Fibroblast of villous mesenchyme (primary cell): ENCODE results near the gene ZFAND4. TPM values are rescaled to one million over a fixed set of nuclear protein-coding genes. Genes with fewer than 3 reads are reported as not detected.
"Not testable (repeated sequence)": the region's sequence is repeated elsewhere in the genome, so short reads cannot be mapped to it uniquely, and the experiment has no call there.

Experiments
- DNase-seq: peaks from one replicate; pipeline ENCODE4 v3.0.0-alpha.2; 2010; ENCODE audit warnings: low read depth
- H3K4me3 ChIP-seq: 2 replicates; pipeline ENCODE4 v1.5.1; 2011; ENCODE audit warnings: low read depth, mild to moderate bottlenecking, low read length
- total RNA-seq: library from RNA; depleted of rRNA; stranded (reverse); fragments of >200 nt; gene quantifications from 2 replicates; pipeline ENCODE4 v1.2.3, GENCODE V29; 2012
- TF ChIP-seq, protein P1 (sequence below): IDR thresholded peaks from 2 replicates; pipeline ENCODE4 v1.5.1; 2012; ENCODE audit warnings: low read depth, mild to moderate bottlenecking, low read length; ENCODE audit not compliant: insufficient read depth

The ZFAND4 gene
- 5.5 and 7.3 TPM in 2 replicates for total RNA-seq

- TF ChIP-seq, protein P1, sequence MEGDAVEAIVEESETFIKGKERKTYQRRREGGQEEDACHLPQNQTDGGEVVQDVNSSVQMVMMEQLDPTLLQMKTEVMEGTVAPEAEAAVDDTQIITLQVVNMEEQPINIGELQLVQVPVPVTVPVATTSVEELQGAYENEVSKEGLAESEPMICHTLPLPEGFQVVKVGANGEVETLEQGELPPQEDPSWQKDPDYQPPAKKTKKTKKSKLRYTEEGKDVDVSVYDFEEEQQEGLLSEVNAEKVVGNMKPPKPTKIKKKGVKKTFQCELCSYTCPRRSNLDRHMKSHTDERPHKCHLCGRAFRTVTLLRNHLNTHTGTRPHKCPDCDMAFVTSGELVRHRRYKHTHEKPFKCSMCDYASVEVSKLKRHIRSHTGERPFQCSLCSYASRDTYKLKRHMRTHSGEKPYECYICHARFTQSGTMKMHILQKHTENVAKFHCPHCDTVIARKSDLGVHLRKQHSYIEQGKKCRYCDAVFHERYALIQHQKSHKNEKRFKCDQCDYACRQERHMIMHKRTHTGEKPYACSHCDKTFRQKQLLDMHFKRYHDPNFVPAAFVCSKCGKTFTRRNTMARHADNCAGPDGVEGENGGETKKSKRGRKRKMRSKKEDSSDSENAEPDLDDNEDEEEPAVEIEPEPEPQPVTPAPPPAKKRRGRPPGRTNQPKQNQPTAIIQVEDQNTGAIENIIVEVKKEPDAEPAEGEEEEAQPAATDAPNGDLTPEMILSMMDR = peak; percentile 39
- H3K4me3 ChIP-seq = peak within 1 kb of the TSS; percentile 83
- DNase-seq = peak; percentile 97
Observed at GRCh38 chr10:45672181-45673073, at the start of gene ZFAND4. ZFAND4 (minus strand) TSS chr10:45672772; CDS start chr10:45663725, 9,047 bp downstream.

GRCh38 chr10:45721503-45721902, 48.9 kb upstream of the ZFAND4 start:
- DNase-seq, H3K4me3 ChIP-seq: not testable (repeated sequence)

DNA sequence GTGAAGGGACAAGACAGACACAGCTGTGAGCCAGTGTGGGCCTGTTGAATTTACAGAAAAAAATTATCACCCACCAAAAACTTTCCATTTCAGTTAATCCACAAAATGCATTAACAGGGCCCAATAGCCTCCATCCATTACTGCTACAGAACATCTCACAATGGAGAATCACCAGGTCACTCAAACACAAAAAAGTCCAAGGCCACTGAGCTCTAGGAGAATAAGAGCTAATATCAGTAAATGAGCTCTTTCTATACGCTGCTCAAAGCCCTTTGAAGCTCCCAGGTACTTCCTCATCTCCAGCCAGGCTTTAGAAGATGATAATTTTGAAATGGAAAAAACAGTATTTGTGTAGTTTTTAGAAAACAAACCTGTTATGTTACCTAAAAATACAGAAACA, 45.1 kb upstream of the ZFAND4 start:
- DNase-seq, H3K4me3 ChIP-seq: not testable (repeated sequence)

DNA sequence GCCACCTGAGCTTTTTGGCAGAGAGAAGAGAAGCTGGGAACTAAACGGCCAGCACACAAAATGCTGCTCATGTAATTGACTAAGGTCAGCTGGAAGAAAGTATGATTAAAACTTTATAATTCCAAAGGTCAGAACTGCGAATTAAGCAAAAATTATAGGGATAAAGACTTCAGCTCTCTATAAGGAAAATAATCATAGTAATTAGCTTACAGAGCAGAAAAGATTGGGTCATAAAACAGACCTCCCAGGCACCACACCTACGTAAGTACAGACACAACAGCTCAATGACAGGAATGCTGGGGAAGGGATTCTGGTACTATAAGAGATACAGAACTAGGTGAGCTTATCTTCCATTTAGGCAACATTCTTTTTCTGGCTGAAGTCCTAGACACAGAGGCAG, 44.5 kb upstream of the ZFAND4 start:
- DNase-seq, H3K4me3 ChIP-seq: not testable (repeated sequence)

GRCh38 chr10:45711223-45711622, 38.7 kb upstream of the ZFAND4 start:
- DNase-seq, H3K4me3 ChIP-seq: not testable (repeated sequence)

DNA sequence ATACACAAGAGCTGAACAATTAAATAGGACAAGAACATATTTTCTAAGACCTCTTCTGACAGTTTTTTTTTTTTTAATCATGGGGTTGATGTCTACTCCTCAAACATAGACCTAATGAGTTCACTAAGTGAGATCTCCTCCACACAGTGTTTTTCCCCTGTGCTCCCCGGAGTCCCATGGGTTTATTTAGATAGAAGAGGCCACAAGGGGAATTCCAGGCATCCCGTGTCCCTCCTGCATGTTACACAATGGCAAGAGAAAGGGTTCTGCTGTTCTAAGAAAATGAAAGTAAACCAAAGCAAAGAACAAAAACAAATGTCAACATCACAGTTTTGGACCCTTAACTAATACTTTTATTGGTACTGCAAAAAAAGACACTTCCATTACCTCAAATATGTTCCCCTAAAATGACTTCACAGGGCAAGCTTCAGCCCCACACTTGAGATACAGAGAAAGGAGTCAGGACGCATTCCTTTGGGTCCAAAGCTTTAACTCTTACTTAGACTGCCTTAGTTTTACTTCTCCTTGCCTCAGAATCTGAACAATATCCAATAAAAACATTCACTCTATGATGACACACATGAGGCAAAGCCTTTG, 37.7 kb upstream of the ZFAND4 start:
- DNase-seq = peak; percentile 39

DNA sequence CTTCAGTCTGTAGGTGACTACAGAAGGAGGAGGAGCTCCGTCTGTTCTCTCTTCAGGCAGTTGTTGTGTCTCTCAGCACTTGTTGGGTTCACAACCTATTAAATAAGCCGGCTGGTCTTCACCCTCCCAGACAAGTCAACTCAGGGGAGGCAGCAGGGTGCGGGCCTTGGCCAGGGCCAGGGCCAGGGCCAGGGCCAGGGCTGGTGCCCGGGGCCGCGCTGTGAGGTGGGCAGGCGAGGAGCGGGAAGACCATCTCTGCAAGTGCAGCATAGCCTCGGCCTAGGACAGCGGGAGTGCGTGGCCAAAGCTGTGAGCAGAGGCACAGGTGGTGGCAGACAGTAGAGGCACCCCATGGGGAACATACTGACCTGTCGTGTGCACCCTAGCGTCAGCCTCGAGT, 5.9 kb upstream of the ZFAND4 start:
- not testable (repeated sequence) for DNase-seq, H3K4me3 ChIP-seq

More for the DNA sequence above, 37.7 kb upstream of the ZFAND4 start:
- H3K4me3 ChIP-seq = not testable (repeated sequence)

DNA sequence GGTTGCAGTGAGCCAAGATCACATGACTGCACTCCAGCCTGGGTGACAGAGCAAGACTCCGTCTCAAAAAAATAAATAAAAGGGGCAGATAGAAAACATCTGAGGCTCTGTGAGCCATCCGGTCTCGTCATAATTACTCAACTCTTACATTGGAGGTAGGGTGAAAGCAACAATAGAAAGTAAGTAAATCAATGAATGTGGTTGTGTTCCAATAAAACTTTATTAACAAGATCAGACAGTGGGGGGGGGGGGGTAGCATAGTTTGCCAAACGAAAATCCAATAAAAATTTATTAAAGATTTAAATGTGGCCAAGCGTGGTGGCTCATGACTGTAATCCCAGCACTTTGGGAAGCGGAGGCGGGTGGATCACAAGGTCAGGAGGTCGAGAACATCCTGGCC, 2.8 kb upstream of the ZFAND4 start:
- TF ChIP-seq, protein P1 = no peak
- H3K4me3 ChIP-seq = no peak overlapping the region
- DNase-seq = no peak

DNA sequence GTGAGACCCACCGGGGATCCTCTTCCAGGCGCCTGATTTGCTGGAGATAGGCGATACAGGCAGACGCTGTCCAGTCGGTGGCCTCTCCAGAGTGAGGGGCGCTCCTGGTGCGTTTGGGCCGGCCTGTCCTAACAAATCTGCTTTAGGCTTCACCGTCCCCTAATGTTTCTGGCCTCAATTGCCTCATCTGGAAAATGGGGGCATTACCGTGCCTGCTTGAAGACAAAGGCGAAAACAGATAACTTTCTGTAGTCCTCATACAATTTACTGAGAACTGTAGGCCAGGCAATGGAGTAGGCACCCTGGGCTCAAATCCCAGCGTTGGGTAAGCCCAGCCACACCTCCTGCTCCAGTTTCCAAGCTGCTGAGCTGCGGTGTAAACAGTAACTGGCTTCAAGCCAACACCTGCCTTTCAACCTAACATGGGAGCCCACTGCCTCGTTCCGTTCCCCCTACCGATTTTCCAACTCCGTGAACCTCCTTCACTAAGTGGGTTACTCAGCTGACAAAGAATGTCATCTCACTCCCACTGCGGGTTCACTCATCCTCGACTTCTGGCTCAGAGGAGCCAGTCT, 589 bp upstream of the ZFAND4 start:
- H3K4me3 ChIP-seq = peak overlapping the region; percentile 83
- TF ChIP-seq, protein P1 = no peak
- DNase-seq = no peak

- DNase-seq, H3K4me3 ChIP-seq: not testable (repeated sequence)
Observed at GRCh38 chr10:45671300-45671699, 1.3 kb downstream of the ZFAND4 start.

GRCh38 chr10:45669897-45670296, 2.7 kb downstream of the ZFAND4 start:
- not testable (repeated sequence) for DNase-seq, H3K4me3 ChIP-seq
